Putamen (tissue), 1 donor: ENCODE data around the gene FXYD3.
"Not testable (repeated sequence)": the region's sequence is repeated elsewhere in the genome, so short reads cannot be mapped to it uniquely, and the experiment has no call there.

Experiments used
- DNase-seq: peaks from one replicate; pipeline ENCODE4 v3.0.0-alpha.2; 2016; ENCODE audit warnings: low spot score

Gene FXYD3

GRCh38 chr19:35086455-35086854, 29.2 kb upstream of the FXYD3 start:
- DNase-seq, result no peak

DNA sequence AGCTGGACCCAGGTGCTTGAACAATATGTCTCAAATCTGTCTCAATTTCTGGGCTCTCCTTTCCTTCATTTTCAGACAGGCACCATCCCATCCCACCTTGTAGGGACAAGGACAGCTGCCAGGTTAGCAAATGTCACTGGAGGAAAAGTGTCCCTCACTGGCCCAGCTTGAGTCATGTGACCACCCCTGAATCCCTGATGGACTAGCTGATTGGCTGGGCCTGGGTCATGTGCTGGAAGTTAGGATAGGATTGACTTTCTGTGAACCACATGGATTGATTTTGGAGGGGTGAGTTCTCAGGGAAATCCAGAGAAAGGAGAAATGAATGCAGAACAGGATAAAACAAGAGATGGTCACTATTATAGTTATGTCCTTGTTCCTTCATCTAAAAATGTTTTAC, 28.2 kb upstream of the FXYD3 start:
- DNase-seq, result no peak

DNA sequence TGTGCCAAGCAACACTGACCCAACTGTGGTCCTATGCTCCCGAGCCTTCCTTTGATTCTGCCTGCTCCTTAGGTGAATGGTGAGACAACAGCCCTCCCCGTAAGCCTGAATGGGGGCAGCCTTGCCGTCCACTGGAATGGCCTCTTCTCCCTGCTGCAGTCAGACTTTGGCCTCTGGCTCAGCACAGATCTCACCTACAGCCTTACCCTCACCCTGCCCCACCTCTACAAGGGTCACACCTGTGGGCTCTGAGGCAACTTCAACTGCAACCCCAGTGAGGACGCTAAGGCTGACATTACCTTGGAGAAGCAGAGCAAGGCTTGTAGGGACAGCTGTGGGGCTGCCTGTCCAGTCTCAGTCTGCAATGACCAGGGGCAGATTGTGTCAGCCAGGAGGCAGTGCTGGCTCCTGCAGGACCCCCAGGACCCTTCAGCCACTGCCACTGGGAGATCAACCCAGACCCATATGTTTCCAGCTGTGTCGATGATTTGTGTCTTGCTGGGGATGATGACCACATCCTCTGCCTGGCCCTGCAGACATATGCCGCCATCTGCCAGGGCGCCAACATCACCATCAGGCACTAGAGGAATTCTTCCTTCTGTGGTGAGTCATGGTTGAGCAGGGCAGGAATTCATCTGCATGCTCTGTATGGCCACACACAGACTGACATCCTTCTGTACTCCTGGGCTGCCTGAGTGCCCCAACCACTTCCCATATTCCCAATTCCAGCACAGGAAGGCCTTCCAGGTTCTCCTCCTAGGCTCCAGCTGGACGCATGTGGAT, 27.3 kb upstream of the FXYD3 start:
- no peak for DNase-seq

- DNase-seq, result no peak
Measured at GRCh38 chr19:35089554-35089953, 26.1 kb upstream of the FXYD3 start.

GRCh38 chr19:35090160-35090505, 25.5 kb upstream of the FXYD3 start:
- DNase-seq, result no peak

DNA sequence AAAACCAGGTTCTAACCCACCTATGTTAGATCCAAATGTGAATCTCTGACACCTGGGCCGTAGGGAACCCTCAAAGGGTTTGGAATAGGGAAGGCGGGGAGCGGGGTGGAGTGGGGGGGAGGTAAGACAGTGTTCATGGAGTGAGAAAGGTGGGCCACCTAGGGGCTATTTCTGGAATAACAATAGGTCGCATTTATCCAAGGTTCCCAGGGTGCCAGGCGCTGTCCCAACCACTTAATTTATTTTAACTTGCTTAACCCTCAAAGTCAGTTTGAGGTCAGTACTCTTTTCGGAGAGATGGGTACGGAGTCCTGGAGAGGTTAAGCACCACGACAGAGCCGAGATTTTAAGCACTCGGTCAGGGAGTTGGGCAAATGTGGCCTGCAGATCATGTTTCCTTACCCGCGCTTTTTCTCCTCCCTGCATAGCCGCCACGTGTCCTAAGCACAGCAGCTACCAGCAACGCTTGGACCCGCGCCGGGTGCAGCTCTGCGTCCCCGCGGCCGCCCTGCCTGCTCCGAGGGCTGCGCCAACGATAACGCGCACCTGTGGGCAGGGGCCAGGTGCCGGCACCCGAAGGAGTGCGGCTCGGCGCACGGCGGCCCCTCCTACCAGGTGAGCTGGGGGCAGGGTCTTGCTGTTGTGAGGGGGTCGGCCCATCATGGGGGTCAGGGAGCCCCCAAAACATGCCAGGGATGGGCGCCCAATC, 25.0 kb upstream of the FXYD3 start:
- peak; percentile 64 for DNase-seq

GRCh38 chr19:35093430-35093829, 22.2 kb upstream of the FXYD3 start:
- no peak for DNase-seq

- DNase-seq, result no peak
Measured at GRCh38 chr19:35093941-35094647, 21.5 kb upstream of the FXYD3 start.

GRCh38 chr19:35094656-35095055, 21.0 kb upstream of the FXYD3 start:
- DNase-seq, result no peak

DNA sequence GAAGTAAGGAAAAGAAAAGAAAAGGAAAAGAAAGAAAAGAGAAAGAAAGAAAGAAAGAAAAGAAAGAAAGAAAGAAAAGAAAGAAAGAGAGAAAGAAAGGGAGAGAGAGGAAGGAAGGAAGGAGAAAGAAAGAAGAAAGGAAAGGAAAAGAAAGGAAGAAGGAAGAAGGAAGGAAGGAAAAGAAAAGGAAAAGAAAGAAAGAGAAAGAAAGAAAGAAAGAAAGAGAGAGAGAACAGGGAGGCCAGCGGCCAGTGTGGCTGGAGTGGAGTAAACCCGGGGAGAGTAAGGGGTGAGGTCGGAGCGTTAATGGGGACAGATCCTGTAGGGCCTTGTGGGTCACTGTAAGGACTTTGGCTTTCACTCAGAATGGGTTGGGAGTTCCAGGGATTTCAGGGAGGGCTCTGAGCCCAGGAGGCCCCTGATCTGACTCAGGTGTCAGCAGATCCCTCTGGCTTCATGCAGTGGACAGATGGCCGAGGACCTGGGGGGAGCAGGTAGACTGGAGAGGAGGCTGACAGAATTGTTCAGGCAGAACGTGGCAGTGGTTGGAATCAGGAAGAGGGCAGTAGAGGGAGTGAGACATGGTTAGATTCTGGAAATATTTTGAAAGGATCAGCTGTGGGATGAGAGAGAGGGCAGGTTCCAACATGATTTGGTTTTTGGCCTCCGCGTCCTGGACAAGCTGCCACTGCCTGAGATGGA, 19.8 kb upstream of the FXYD3 start:
- DNase-seq, result no peak

- DNase-seq, result no peak
Measured at GRCh38 chr19:35098413-35099049, 17.1 kb upstream of the FXYD3 start.

- no peak for DNase-seq
Measured at GRCh38 chr19:35099155-35099896, 16.3 kb upstream of the FXYD3 start.

- no peak for DNase-seq
Measured at GRCh38 chr19:35099897-35100275, 15.7 kb upstream of the FXYD3 start.

DNA sequence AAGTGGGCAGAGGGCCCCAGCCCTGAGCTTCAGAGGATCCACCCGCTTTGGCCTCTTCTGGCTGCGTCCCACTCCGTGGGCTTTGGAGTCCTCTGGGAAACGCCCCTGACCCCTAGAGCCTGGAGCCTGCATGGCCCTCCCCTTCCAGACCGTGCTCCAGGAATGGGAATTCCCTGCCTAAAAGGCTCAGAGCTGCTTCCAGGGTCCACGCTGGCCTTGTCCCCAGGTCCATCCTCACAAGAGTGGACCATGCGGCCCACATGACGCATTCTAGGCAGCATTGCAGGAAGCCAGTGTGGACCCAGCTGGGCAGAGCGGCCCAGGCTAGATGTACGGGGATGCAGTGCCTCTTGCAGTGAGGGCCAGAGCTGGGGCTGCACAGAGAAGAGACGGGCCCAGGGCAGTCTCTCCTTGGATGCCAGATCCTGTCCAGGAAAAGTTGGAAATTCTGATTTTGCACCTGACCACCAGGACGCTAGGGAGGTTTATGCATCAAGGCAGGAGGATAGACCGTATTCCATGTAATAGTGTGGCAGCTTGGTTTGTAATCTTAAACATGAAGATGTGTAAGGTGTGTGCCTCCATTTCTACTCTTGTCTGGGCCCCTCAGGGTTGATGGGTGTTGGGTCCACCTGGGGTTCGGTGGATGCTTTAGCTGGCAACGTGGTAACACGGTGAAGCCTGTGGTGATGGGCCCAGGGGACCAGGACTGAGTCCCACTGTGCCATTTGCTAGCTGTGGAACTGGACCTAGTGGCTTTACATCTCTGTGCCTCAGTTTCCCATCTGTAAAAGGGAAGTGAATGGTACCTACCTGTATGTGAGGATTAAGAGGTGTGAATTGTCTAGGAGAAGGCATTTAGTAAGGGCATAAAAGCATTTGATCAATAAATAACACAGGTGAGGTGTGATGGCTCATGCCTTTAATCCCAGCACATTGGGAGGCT, 14.8 kb upstream of the FXYD3 start:
- DNase-seq, result no peak

- not testable (repeated sequence) for DNase-seq
Measured at GRCh38 chr19:35101949-35102348, 13.7 kb upstream of the FXYD3 start.

DNA sequence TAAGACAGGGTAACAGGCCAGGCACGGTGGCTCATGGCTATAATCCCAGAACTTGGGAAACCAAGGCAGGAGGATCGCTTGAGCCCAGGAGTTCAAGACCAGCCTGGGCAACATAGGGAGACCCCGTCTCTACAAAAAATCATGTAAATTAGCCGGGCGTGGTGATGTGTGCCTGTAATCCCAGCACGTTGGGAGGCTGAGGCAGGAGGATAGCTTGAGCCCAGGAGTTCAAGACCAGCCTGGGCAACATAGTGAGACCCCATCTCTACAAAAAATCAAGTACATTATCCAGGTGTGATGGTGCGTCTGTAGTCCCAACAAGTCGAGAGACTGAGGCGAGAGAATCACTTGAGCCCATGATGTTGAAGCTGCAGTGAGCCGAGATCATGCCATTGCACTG, 12.0 kb upstream of the FXYD3 start:
- not testable (repeated sequence) for DNase-seq

DNA sequence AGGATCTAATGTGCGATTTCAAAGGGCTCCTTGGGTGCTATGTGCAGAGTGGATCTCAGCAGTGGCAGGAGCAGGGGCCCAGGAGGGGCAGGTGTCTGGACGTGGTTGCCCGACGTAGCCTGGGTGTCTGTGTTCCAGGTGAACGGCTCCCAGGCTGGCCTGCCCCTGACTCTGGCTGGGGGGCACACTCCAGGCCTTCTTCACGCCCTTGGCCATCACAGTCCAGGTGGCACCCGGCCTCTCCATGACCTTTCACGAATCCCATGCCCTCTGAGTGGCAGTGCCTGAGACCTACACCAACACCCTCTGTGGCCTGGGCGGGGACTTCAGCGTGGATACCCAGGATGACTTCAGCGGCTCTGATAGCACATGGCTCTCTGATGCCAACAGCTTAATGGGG, 11.3 kb upstream of the FXYD3 start:
- DNase-seq, result no peak

DNA sequence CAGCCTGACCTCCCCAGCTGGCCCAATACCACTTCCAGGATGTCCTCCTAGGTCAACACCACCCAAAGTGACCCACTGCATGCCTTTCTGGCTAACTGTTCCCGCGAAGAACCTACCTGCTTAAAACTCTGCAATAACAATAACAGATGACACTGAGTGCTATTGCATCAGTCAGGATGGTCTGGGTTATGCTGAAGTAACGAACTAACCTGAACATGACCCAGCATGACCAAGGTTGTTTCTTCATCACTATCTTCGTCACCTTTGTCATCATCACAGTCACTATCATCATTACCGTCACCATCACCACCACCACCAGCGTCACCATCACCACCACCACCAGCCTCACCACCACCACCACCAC, 10.6 kb upstream of the FXYD3 start:
- no peak for DNase-seq

- DNase-seq, result no peak
Measured at GRCh38 chr19:35105411-35106290, 10.0 kb upstream of the FXYD3 start.
